Measurements from ENCODE around the gene BPIFB3.
"Not testable (repeated sequence)": the region's sequence is repeated elsewhere in the genome, so short reads cannot be mapped to it uniquely, and the experiment has no call there.

The BPIFB3 gene

DNA sequence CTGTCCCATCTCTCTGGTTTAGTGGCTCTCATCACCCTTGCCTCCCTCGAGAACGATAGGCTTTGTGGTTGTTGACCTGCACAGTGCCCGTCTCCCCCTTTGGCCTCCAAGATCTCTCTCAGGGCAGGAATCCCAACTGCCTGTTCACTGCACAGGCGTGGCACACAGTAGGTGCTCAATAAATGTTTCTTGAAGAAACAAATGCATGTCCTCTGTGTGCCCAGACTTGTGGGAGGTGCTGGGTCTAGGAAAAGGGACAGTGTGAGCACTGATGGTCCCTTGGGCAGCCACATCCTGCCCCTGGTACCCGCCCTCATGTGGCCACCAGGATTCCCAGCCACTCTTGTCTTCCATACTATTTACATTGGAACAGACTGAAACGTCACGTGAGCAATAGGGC is 24.8 kb upstream of the BPIFB3 start:
- DNase-seq, result no peak

DNA sequence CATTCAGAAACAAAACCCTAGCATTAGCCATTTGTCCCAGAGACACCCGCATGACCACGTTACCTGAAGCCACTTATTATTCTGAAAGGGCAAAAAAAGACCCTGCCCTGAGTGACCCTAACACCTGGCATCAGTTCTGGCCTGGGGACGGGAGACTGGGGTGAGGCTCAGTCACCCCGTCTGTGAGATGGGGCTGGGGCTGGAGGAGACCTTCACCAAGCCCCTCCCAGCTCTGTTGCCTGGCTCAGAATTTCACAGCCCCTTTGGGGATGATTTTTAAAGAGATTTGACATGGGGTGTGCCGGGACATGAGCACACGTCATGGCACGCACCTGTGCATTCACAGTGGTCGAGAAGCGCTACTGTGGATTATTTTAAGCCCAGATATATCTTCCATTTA is 23.6 kb upstream of the BPIFB3 start:
- DNase-seq, result no peak

GRCh38 chr20:33030569-33030968 is 23.1 kb upstream of the BPIFB3 start:
- no peak for DNase-seq

DNA sequence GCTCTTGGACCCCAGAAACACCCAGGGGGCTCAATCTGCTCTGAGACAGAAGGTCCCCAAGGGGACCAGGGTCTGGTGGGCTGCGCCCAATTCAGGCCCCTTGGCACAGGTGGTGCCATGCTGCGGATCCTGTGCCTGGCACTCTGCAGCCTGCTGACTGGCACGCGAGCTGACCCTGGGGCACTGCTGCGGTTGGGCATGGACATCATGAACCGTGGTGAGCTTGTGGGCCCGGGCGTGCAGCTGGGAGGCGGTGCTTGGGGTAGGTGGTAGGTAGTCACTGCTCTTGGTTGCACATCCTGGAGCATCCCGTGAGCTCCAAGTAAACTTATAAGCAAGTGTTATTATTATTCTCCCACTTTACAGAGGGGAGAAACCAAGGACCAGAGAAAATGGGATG is 22.2 kb upstream of the BPIFB3 start, which contains the start of gene BPIFB6:
Gene BPIFB6, plus strand, starts transcription at position 118 of the 400 bp plus-strand sequence. Its CDS starts 0 bp downstream, at position 118.
- DNase-seq, result no peak

- no peak for DNase-seq
Measured at GRCh38 chr20:33032555-33032954, 21.1 kb upstream of the BPIFB3 start.

DNA sequence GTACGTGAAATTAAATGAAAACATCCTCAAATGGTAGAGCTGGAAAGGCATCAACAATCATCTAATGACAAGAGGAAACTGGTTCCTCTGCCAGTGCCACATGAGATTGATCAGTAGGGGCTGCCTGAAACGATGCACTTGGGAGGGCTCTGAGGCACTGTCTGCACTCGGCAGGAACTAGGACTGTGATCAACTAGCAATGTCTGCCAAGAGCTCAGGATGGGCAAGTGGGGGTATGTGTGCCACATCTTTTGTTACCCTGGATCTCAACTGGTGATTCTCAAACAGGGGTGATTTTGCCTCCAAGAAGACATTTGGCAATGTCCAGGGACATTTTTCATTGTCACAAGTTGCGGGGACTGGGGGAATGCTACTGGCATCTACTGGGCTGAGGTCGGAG is 20.3 kb upstream of the BPIFB3 start:
- no peak for DNase-seq

- DNase-seq, result no peak
Measured at GRCh38 chr20:33034115-33034514, 19.6 kb upstream of the BPIFB3 start.

GRCh38 chr20:33034901-33035492 is 18.7 kb upstream of the BPIFB3 start:
- DNase-seq, result no peak

GRCh38 chr20:33037456-33037855 is 16.2 kb upstream of the BPIFB3 start:
- DNase-seq, result no peak

- no peak for DNase-seq
Measured at GRCh38 chr20:33038243-33038642, 15.5 kb upstream of the BPIFB3 start.

- no peak for DNase-seq
Measured at GRCh38 chr20:33042430-33042829, 11.3 kb upstream of the BPIFB3 start.

DNA sequence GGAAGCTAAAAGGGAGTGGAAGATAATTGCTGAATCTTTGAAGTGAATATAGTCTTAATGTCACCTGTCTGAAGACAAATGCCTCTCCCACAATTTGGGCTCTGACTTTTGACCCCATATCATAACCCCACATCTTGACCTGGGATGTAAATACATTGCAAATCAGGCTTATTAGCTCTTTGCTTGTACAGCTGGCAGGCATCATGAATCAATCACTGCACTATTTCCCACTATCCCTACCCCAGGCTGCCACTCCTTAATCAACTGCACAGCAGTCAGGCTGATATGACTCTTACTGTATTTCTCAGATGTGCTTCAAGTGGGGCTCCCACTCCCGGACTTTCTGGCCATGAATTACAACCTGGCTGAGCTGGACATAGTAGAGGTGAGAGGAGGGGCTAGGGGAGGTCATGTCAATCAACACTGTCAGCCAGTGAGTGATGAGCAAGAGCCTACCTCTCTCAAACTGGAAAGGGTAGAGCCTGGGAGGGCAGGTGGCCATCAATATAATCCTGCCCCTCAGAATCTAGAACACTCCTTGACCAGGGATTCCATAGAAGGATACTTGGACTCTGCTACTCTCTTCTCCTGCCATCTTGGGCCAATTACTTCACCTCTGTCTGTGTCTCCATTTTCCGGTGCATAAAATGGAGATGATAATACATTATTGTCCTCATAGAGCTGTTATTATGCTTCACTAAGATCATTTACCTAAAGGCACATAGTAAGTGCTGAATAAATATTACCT is 10.5 kb upstream of the BPIFB3 start:
- no peak for DNase-seq

DNA sequence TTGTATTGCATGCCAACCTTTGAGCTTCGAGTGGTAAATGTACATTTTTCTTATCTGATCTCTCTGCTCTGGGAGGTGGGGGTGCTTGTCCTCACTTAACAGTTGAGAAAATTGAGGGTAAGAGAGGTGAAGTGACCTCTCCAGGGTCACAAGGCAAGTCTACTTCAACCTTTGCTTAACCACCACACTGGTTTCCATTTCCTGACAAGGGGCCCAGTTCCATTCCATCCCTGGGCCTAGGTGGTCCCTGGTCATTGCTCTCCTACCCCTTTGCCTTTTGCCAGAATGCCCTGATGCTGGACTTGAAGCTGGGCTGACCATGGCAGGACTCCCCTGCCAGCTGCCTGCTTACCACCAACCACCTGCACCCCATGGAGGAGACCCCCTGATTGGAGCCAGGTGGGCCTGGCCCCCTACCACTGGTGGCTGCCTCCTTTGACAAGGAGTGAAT is 9.9 kb upstream of the BPIFB3 start:
- no peak for DNase-seq

GRCh38 chr20:33045129-33045721 is 8.5 kb upstream of the BPIFB3 start:
- DNase-seq, result not testable (repeated sequence)

GRCh38 chr20:33046412-33046811 is 7.3 kb upstream of the BPIFB3 start:
- no peak for DNase-seq

DNA sequence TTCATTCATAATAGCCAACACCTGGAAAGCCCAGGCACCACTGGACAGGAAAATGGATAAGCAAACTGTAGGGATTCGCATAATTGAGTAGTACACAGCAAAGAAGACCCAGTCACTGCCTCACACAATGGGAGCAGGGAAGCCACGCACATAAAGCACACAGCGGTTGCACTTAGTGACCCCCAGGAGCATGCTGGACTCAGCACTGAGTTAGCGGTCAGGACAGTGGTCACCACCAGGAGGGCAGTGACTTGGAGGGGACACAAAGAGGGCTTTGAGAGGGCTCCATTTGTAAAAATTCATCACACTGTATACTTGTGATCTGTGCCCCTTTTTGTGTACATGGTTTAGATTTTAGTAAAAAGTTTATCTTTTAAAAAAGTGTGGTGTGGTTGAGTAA is 2.4 kb upstream of the BPIFB3 start:
- no peak for DNase-seq

DNA sequence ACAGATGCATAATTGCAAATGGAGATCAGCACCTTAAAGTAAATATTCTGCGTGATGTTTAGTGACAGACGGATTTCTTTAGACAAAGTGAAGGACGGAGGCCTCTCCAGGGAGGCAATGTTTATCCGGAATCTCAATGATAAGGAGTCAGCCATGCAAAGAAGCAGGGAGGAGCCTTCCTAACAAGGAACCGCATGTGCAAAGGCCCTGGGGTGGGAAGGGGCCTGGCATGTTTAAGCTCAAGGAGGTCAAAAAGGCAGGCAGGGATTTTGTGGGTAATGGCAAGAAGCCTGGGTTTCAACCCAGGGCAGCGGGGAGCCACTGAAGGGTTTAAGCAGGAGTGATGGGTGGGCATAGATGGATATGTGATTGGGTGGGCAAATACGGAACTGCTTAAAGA is 678 bp downstream of the BPIFB3 start:
- no peak for DNase-seq

DNA sequence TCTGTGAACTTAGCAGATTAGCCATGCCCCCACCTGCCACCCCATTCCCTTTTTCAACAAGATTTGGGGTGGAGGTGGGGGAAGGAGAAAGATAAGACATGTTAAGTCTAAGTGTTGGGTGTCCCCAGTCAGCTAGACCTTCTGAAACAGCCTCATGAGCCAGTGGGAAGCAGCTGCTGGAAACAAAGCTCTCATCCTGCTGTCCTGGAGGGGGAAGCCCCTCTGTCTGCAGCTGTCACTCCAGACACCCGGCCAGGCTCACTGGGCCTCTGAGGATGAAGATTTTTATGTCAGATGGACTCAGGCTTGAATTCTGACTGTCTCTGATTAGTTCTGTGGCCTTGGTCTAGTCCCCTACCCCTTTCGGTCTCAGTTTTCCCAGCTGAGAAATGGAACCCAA is 1.1 kb downstream of the BPIFB3 start:
- DNase-seq, result no peak

GRCh38 chr20:33059136-33059535 is 5.4 kb downstream of the BPIFB3 start:
- no peak for DNase-seq

GRCh38 chr20:33059741-33060390 is 6.2 kb downstream of the BPIFB3 start:
- no peak for DNase-seq

GRCh38 chr20:33061658-33062028 is 7.9 kb downstream of the BPIFB3 start:
- DNase-seq, result no peak

DNA sequence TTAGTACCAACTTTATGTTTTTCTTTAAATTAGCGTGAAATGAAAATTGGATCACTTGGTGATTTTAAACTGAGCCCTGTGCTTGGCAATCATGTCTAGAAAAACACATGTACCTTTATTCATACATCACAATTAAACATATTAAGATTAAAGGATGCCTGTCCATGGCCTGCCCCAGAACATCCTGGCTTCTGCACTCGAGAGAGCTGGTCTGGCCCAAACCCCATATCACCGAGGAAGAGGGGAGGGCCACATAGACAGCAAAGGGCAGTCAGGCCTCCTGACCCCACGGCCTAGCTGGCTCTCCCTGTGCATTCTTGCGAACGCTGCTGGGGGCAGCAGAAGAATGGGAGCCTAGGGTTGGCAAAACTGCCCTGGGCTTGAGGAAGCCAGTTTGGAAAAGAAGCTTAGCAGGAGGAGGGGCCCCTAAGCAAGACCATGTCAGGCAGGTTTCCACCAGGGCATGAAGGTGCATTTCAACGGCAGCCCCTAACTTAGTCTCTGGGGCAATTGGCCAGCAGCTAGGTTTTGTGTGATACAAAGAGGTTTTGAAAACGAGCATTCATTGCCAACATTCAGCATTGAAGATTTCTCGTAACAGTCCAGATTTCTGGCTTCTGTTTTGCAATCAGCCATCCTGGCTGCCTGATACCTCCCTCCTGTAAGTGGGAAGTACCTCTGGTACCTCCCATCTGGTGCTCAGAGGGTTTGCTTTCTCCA is 8.6 kb downstream of the BPIFB3 start:
- DNase-seq, result no peak

GRCh38 chr20:33062825-33063149 is 9.1 kb downstream of the BPIFB3 start:
- no peak for DNase-seq

Data from activated gamma-delta T cell (primary cell).